K562 (cell line): ENCODE measurements around the gene FRRS1L. TPM values are rescaled to one million over a fixed set of nuclear protein-coding genes. Genes with fewer than 3 reads are reported as not detected.

Experiments
- AFF4 ChIP-seq: sonication (generic); formaldehyde crosslinking; IDR thresholded peaks from 2 replicates; pipeline ENCODE4 v1.8.0; 2023; ENCODE audit warnings: mild to moderate bottlenecking, missing genetic modification reagents
- BDP1 ChIP-seq: IDR thresholded peaks from 3 replicates; pipeline ENCODE4 v1.6.1; 2011; ENCODE audit not compliant: insufficient read length, insufficient read depth
- CBX1 ChIP-seq: sonication (generic); IDR thresholded peaks from 2 replicates; pipeline ENCODE4 v1.6.1; 2016; ENCODE audit warnings: antibody characterized with exemption, low read depth, mild to moderate bottlenecking
- COPS2 ChIP-seq: fragments of 450-650 bp; conservative IDR thresholded peaks from 2 replicates; pipeline ENCODE4 v1.6.1; 2016; ENCODE audit warnings: mild to moderate bottlenecking, moderate library complexity
- ETV6 ChIP-seq, 3 experiments: fragments of 150-350 bp in 1 of 3; sonication (generic) in 1 of 3; formaldehyde crosslinking in 1 of 3; IDR thresholded peaks; 2 replicates each; pipeline versions ENCODE4 v1.6.1 to v1.8.0; 2014 to 2022; ENCODE audit warnings: borderline replicate concordance in 2 of 3, low read depth in 2 of 3, antibody characterized with exemption in 1 of 3, low read length in 1 of 3, mild to moderate bottlenecking in 1 of 3, missing genetic modification reagents in 1 of 3
- GTF2F1 ChIP-seq: IDR thresholded peaks from 2 replicates; pipeline ENCODE4 v1.6.1; 2011; ENCODE audit warnings: low read depth, low read length, improper control_type of control experiment
- NCOA1 ChIP-seq: fragments of 450-650 bp; IDR thresholded peaks from 2 replicates; pipeline ENCODE4 v1.6.1; 2016; ENCODE audit warnings: low read depth
- NONO ChIP-seq, 2 experiments: fragments of 200-400 bp in 1 of 2; fragments of 450-650 bp in 1 of 2; formaldehyde crosslinking in 1 of 2; IDR thresholded peaks; 2 replicates each; pipeline ENCODE4 v1.6.1; 2017; ENCODE audit warnings: low read depth in 2 of 2, mild to moderate bottlenecking in 2 of 2, moderate library complexity in 2 of 2, low read length in 1 of 2
- NR2F6 ChIP-seq: fragments of 450-650 bp; formaldehyde crosslinking; IDR thresholded peaks from 2 replicates; pipeline ENCODE4 v1.4.0; 2020; ENCODE audit warnings: mild to moderate bottlenecking
- PHB ChIP-seq: fragments of 250-450 bp; sonication (Bioruptor Pico); IDR thresholded peaks from 2 replicates; pipeline ENCODE4 v1.5.0; 2021
- SMARCA4 ChIP-seq: fragments of 450-650 bp; IDR thresholded peaks from 2 replicates; pipeline ENCODE4 v1.6.1; 2016
- SRSF1 ChIP-seq: fragments of 200-400 bp; formaldehyde crosslinking; IDR thresholded peaks from 2 replicates; pipeline ENCODE4 v1.6.1; 2017; ENCODE audit warnings: mild to moderate bottlenecking, low read depth, low read length, moderate library complexity
- ZBTB17 ChIP-seq: fragments of 450-650 bp; formaldehyde crosslinking; IDR thresholded peaks from 2 replicates; pipeline ENCODE4 v1.4.0; 2020; ENCODE audit warnings: mild to moderate bottlenecking
- ZNF239 ChIP-seq: fragments of 250-450 bp; sonication (Bioruptor Pico); IDR thresholded peaks from 2 replicates; pipeline ENCODE4 v1.4.0; 2020; ENCODE audit warnings: mild to moderate bottlenecking
- ZNF280A ChIP-seq: fragments of 450-650 bp; IDR thresholded peaks from 2 replicates; pipeline ENCODE4 v1.6.1; 2018; ENCODE audit warnings: mild to moderate bottlenecking, low read depth; ENCODE audit not compliant: partially characterized antibody
- ZNF668 ChIP-seq: fragments of 250-450 bp; sonication (Bioruptor Pico); IDR thresholded peaks from 2 replicates; pipeline ENCODE4 v1.8.0; 2022; ENCODE audit warnings: mild to moderate bottlenecking, inconsistent platforms
- polyA plus RNA-seq, 8 experiments: library from polyadenylated mRNA; depleted of rRNA in 4 of 8; stranded (reverse) in 5 of 8; unstranded in 3 of 8; fragments of >200 nt; fragmentation: Nextera tagmentation in 2 of 8; fragmentation: Illumina TruSeq in 1 of 8; extraction: Ambion mirVana in 2 of 8; extraction: Trizol in 1 of 8; gene quantifications; 2 replicates each; pipeline versions ENCODE4 v1.2.1 to v1.2.3, GENCODE V29; 2011 to 2014; ENCODE audit warnings: inconsistent platforms in 1 of 8, missing spikeins in 1 of 8
- total RNA-seq, 7 experiments: library from RNA; depleted of rRNA in 6 of 7; stranded (reverse); fragments of >200 nt in 6 of 7; fragmentation: Illumina TruSeq in 2 of 7; extraction: Trizol in 2 of 7; gene quantifications; 2 replicates each; pipeline versions ENCODE4 v1.2.1 to v1.2.3, GENCODE V29; 2011 to 2021; ENCODE audit warnings: low replicate concordance in 1 of 7
- TF ChIP-seq, protein P1 (sequence below): fragments of 450-650 bp; IDR thresholded peaks from 2 replicates; pipeline ENCODE4 v1.6.1; 2016; ENCODE audit warnings: borderline replicate concordance

The FRRS1L gene
- total and polyA plus RNA-seq, 9 of the 15 experiments (the other 6 are each of a cell fraction or from before 2014, with no cell fraction given): under 0.01 to 0.04 (median 0.03) TPM; not detected in 5

DNA sequence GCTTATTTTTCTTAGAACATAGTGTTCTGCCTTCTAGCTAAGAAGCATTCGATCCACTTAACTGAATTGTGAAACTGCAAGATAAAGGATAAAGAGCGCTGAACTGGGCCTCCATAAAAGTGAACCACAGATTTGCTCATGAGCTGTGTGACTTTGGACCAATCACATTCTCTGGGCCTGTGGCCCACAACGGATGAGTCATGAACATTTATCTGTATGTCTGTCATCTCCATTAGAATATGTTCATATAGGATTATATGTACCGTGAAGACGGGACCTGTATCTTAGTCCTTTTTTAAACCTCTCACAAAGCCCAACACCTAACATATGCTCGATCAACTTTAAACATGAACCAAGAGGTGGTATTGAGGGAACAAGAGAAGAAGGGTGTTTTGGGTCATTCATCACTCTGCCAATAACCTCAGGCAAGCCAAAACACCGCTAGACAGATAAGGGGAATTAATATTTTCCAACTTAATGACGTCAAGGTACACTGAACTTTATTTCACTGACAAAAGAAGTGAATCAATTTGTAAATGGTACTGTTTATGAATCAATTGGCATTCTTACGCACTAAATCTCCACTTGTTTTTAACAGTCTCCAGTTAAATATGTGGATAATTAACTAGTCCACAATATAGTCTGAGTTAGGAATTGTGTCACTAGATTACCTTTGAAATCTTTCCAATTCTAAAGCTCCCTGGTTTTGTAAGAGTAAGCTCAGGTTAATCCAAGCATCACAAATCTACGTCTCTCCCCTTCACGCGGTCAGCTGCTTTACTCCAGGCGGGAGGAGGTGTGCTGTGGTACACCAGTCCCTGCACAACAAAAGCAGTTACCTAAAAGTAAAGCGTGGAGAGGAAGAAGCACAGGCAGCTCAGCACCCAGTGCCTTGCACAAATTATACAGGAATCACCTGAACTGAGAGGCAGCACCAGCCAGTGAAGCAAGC is 48.9 kb downstream of the FRRS1L start (continued):
- TF ChIP-seq AFF4: no peak
- no peak for TF ChIP-seq NCOA1
- TF ChIP-seq GTF2F1: no peak
- no peak for TF ChIP-seq NR2F6 (CRISPR knock-in tag)
- TF ChIP-seq, protein P1, sequence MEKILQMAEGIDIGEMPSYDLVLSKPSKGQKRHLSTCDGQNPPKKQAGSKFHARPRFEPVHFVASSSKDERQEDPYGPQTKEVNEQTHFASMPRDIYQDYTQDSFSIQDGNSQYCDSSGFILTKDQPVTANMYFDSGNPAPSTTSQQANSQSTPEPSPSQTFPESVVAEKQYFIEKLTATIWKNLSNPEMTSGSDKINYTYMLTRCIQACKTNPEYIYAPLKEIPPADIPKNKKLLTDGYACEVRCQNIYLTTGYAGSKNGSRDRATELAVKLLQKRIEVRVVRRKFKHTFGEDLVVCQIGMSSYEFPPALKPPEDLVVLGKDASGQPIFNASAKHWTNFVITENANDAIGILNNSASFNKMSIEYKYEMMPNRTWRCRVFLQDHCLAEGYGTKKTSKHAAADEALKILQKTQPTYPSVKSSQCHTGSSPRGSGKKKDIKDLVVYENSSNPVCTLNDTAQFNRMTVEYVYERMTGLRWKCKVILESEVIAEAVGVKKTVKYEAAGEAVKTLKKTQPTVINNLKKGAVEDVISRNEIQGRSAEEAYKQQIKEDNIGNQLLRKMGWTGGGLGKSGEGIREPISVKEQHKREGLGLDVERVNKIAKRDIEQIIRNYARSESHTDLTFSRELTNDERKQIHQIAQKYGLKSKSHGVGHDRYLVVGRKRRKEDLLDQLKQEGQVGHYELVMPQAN: no peak
- no peak for TF ChIP-seq ETV6 (IDR thresholded peaks at IDR 0.05; ENCODE audit: borderline replicate concordance in 1 of 2, low read depth in 2 of 2, low read length in 1 of 2)
- no peak for TF ChIP-seq ETV6 (CRISPR knock-in tag; IDR thresholded peaks at IDR 0.05; ENCODE audit: borderline replicate concordance)
- peak; percentile 83 for TF ChIP-seq SMARCA4
- TF ChIP-seq ZNF280A: no peak
- no peak for TF ChIP-seq CBX1
- TF ChIP-seq ZNF668 (CRISPR knock-in tag): no peak
- TF ChIP-seq COPS2: no peak
- TF ChIP-seq NONO (IDR thresholded peaks at IDR 0.05; ENCODE audit: low read depth in 2 of 2, low read length in 1 of 2): no peak
- TF ChIP-seq PHB: no peak
- no peak for TF ChIP-seq BDP1
- no peak for TF ChIP-seq ZNF239 (CRISPR knock-in tag)
- TF ChIP-seq SRSF1: no peak
- no peak for TF ChIP-seq ZBTB17 (CRISPR knock-in tag)
